Subcutaneous adipose tissue (tissue), 4 donors: Measurements from ENCODE around the gene ATF5. TPM values are rescaled to one million over a fixed set of nuclear protein-coding genes. Genes with fewer than 3 reads are reported as not detected.

Experiments used
- total RNA-seq, 4 donors: library from RNA; depleted of rRNA; stranded (reverse); fragments of >200 nt; gene quantifications; one replicate each; pipeline ENCODE4 v1.1.0, GENCODE V29; 2016
- TF ChIP-seq, protein P1 (sequence below): fragments of 450-650 bp; IDR thresholded peaks from one replicate; pipeline ENCODE4 v1.5.1; 2016; ENCODE audit warnings: low read depth, mild to moderate bottlenecking, control low read depth, antibody characterized with exemption, moderate library complexity

Gene ATF5, protein sequence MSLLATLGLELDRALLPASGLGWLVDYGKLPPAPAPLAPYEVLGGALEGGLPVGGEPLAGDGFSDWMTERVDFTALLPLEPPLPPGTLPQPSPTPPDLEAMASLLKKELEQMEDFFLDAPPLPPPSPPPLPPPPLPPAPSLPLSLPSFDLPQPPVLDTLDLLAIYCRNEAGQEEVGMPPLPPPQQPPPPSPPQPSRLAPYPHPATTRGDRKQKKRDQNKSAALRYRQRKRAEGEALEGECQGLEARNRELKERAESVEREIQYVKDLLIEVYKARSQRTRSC
- 10 to 100 TPM; 10.9 to 41.6 (median 17.6) TPM for total RNA-seq

DNA sequence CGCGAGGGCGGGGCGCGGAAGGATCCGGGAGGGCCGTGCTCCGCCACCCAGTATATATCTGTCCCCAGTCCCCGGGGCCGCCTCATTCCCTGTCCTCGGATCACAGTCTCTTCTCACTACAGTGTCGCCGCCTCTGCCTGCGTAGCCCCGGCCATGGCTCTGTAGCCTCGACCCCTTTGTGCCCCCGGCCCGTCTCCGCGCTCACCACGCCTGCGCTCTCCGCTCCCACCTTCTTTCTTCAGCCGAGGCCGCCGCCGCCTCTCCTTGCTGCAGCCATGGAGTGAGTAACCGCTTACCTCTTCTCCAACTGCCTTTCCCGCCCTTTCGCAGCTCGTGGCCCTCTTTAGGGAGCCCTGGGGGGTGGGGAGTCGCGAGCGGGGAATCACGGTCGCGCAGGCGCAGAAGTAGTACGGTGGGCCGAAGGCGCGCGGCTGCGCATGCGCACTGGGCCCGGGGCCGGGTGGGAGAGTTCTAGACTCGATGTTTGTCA lies at the start of gene ATF5, which contains the start of gene NUP62:
Gene ATF5 (plus strand): TSS at position 85 of the 490 bp plus-strand sequence. CDS start 1,646 bp downstream, outside the sequence.
Gene NUP62 (minus strand): TSS at position 384 of the 490 bp plus-strand sequence. CDS start 19,697 bp downstream, outside the sequence.
- TF ChIP-seq, protein P1, sequence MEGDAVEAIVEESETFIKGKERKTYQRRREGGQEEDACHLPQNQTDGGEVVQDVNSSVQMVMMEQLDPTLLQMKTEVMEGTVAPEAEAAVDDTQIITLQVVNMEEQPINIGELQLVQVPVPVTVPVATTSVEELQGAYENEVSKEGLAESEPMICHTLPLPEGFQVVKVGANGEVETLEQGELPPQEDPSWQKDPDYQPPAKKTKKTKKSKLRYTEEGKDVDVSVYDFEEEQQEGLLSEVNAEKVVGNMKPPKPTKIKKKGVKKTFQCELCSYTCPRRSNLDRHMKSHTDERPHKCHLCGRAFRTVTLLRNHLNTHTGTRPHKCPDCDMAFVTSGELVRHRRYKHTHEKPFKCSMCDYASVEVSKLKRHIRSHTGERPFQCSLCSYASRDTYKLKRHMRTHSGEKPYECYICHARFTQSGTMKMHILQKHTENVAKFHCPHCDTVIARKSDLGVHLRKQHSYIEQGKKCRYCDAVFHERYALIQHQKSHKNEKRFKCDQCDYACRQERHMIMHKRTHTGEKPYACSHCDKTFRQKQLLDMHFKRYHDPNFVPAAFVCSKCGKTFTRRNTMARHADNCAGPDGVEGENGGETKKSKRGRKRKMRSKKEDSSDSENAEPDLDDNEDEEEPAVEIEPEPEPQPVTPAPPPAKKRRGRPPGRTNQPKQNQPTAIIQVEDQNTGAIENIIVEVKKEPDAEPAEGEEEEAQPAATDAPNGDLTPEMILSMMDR, result no peak

DNA sequence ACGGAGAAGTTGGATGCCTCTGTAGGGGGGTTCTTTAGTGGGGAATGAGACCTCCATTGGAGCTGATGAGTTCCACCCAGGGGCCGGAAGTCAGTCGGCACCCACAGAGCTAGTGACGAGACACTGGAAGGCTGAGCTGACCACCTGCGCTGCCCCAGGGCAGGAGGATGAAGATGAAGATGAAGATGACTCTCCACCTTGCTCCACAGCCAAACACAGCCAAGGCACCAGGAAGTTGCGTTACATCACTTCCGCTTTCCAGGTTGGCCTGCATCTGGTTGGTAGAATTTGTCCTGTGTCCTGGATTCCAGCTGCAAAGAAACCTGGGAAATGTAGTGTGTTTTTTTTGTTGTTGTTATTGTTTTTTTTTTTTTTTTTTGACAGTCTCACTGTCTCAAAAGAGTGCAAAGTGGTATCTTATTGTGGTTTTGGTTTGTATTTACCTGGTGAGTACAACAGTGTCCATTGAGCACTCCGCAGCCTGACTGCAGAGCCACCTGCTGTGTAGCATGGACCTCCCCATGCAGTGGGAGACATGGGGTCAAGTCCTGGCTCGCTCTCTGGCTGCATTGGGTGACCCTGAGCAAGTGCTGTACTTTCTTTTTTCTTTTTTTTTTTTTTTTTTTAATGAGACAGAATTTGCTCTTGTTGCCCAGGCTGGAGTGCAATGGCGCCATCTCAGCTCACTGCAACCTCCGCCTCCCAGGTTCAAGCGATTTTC lies 49.6 kb upstream of the ATF5 start:
- TF ChIP-seq, protein P1, result no peak

DNA sequence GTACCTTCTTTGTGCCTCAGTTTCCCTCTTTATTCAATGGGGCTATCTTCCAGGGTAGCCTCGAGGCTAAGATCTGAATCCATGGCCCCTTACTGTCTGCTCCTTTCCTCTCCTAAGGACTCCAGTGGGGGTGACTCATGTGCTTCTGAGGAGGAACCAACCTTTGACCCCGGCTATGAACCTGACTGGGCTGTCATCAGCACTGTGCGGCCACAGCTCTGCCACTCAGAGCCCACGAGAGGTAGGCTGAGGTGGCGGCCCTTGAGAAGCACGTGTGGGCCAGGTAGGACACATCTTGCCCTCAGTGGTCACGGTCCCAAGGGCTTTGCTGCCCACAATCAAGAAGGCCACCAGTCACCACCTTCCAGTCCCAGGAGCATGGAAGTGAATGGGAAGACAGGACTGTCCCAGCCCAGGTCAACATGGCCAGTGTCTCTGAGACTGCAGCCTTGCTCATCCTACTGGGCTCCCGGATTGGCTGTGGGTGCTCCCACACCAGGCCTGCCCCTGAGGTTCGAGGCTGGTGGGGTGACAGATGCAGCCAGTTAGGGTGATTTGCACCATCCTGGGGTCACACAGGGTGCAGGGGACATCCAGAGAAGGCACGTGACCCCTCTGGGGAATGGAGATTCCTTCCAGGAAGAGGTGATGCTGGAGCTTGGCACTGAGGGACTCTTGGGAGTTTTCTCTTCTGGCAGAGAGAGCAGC lies 48.7 kb upstream of the ATF5 start:
- TF ChIP-seq, protein P1, result no peak

DNA sequence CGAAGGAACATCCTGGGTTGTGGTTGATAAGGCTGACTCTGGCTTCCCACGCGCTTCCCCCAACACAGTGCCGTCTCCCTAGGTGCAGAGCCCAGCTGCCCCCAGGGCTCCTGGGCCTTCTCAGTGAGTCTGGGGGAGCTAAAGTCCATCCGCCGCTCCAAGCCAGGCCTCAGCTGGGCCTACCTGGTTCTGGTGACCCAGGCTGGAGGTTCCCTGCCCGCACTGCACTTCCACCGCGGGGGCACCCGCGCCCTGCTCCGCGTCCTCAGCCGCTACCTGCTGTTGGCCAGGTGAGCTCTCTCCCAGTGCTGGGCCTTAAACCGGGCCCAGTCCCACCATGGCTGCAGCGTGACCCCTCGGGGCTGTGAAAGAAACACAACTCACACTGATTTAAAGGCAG lies 47.8 kb upstream of the ATF5 start:
- TF ChIP-seq, protein P1, result no peak

DNA sequence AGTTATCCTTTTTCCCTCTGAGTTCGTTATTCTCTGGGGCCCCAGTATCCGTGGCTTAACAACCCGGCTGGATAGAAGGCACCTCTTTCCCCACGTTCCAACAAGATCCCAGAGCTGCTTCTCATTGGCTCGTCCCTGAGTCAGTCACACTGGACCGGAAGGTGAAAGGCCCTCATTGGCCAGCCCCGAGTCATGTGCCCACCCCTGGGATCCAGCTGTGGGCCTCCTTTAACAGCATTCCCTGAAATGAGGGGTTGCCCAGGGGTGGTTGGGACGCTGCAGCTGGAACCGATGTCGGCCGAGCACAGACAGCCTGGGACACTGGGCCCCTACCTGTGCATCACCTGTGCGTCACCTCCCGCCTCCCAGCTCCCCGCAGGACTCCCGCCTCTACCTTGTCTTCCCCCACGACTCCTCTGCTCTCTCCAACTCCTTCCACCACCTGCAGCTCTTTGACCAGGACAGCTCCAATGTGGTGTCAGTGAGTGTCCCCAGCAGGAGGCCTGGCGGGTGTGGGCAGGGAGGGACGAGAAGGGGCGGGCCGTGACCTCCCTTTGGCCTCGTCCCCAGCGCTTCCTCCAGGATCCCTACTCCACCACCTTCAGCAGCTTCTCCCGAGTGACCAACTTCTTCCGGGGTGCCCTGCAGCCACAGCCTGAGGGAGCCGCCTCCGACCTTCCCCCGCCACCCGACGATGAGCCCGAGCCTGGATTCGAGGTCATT lies 47.2 kb upstream of the ATF5 start:
- TF ChIP-seq, protein P1, result no peak

DNA sequence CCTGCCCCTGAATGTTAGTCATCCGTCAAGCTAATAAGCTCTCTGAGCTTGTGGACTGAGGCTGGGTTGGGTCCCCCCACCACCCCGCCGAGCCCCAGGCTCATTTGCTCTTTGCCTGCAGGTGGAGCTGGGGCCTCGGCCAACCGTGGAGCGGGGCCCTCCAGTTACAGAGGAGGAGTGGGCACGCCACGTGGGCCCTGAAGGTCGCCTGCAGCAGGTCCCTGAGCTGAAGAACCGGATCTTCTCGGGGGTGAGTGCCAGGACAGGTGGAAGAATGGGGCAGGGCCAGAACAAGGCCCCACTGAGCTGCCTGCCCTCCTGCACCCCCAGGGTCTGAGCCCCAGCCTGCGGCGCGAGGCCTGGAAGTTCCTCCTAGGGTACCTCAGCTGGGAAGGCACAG lies 46.4 kb upstream of the ATF5 start:
- TF ChIP-seq, protein P1, result no peak
